ENCODE data around the gene FGF14.

GRCh38 chr13:102326381-102327118 is 75.3 kb downstream of the FGF14 start:
- TF ChIP-seq CTCF (IDR thresholded peaks at IDR 0.05) (no peak), ZFX (IDR thresholded peaks at IDR 0.05; ENCODE audit: borderline replicate concordance) (no peak)

Data from 22Rv1 (cell line).